D341Med (cell line): ENCODE data around the gene KSR1.
A peak's percentile ranks its signal among the peaks of the same experiment; 100 is the strongest.
"Not testable (repeated sequence)": the region's sequence is repeated elsewhere in the genome, so short reads cannot be mapped to it uniquely, and the experiment has no call there.

ENCODE experiments used
- DNase-seq: peaks from one replicate; pipeline ENCODE4 v3.0.0; 2012; ENCODE audit warnings: low spot score

The KSR1 gene

DNA sequence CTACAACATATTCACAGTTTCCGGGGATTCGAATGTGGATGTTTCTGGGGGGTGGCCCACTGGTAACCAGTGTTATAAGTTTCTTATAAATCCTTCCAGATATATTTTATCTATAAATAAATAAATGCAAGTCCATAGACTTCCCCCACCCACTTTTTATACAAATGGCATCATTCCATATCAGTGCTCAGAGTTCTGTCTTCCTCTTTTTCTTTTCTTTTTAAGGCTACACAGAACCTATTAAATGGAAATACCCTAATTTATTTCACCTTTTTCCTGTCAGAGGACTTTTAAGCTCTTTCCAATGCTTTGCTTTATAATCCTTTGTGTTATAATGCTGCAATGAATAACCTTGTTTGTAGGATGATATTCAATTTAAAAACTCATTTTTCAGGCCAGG lies 178.5 kb downstream of the KSR1 start:
- DNase-seq: no peak

DNA sequence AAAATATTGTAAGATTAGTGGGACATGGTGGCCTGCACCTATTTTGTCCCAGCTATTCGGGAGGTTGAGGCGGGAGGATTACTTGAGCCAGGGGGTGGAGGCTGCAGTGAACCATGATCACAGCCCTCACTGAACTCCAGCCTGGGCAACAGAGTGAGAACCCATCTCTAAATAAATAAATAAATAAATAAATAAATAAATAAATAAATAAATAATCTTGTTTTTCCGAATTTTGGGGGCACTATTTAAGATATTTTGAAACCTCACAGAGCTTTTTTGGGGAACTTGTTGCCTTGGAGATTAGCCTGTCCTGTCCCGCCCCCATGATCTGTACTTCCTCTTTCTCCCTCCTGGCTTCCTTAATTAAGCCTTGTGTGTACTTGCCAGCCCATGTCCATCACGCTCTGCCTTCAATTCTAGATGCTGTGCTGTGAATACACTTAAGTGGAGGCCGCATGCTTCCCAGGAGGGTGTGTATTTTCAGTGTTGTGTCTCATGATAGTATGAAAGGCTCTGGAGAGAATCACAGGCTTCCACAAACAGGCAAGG lies 179.1 kb downstream of the KSR1 start:
- DNase-seq: no peak

DNA sequence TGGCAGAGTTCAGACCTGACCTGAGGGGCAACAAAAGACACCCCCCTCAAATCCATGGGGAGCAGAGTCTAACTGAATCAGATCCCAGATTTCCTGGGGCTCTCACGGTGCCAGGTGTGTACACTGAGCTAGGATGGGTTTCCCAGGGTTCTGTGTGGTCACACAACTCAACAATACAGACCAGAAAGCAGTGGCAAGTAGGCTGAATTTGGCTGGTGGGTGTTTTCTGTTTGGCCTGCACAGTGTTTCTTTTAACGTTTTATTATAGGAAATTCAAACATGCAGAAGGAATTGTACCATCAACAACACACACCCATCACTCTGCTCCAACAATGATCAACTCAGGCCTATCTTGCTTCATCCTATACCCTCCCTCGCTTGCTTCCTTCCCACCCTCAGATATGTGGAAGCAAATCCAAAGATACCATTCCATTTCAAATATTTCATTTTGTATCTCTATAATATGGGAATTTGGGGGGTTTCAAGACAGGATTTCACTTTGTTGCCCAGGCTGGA lies 179.8 kb downstream of the KSR1 start:
- DNase-seq: not testable (repeated sequence)

DNA sequence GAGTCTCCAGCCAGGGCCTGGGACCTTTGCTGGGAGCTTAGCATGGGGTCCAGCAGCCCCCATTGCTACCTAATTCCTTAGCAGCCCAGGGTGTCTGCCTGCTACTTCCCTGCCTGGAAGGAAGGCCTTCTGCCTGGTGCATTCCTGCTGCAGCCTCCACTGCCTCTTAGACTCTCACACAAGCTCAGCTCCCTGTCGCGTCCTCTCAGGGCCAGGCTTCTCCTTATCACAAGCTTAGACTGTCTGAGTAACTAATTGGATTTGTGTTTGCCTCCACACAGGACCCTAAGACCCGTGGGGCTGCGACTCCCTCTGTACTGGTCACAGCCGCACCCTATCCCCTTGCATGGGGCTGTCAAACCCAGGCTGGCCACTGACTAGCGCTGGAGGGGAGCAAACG lies 181.6 kb downstream of the KSR1 start:
- DNase-seq: not testable (repeated sequence)

DNA sequence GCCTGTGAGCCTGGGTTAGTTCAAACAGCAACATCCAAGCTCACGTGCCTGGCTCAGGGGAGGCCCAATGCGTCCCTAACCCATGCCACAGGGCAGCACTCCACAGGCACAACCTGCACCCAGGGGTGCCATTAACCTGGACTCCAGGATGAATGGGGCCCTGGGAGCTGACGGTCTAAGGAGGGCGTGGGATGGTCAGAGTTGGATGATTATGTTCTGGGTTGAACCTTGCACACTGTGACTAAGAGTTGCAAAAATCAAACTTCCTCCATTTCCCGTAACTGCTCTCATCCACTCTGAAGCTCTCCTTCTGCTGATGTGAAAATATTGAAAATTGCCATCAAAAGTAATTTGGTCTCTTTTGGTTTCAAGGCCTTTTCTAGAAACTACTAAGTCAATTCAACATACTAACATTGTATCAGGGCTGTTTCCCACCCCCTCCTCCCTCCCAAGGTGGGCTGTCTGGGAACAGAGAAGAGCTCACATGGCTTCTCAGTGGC lies 182.2 kb downstream of the KSR1 start:
- DNase-seq: not testable (repeated sequence)

DNA sequence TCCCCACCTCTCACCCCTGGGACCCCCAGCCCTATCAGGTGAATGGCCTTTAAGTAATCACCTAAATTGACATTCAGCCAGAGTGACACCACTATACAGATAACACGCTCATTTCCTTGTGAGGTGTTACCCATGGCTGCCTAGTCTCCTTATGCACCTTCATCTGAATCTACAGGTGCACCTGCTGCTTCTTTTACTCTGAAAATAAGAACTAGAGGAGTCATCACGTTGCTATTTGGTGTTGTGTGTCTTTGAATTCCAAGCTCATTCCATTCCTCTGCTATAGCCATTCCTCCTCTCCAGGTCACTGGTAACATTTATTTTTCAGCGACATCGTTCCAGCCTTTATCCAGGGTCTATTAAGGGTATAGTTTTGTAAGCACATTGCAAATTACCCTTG lies 184.5 kb downstream of the KSR1 start:
- no peak for DNase-seq

DNA sequence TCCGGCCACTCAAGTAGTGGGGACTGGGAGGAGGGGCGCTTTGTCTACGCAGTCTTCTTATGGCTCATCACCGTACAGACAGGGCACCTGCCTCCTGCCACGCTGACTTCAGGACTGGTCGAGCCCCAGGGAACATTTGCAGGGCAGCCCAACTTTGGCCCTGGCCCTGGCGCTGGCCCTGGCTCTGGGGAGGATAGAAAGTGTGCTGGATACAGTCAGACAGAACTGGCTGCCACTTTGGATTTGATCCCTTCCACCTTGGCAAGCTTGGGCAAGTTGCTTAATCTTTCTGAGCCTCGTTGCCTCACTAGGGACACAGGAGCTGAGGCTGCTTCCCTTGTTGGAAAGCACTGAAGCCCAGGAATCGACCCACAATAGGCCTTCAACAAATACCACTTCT lies 188.3 kb downstream of the KSR1 start:
- DNase-seq: no peak

DNA sequence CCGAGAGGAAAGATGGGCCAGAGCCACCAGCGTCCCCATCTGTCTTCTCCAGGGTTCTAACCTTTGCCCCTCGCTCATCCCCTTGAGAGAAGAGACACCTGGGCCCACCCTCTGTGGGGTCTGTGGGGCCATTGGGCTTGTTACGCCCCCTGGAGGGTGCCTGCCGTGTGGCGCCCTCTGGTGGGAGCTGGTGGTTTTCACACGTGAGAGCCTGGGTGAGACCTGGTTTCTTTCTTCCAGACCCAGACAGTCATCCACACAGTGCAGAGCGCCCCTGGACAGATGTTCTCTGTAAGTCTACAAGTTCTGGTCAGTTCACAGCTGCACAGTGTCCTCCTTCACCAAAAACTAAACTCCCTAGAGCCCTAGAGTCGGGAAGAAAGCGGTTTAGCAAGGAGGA lies 189.4 kb downstream of the KSR1 start:
- DNase-seq: not testable (repeated sequence)

DNA sequence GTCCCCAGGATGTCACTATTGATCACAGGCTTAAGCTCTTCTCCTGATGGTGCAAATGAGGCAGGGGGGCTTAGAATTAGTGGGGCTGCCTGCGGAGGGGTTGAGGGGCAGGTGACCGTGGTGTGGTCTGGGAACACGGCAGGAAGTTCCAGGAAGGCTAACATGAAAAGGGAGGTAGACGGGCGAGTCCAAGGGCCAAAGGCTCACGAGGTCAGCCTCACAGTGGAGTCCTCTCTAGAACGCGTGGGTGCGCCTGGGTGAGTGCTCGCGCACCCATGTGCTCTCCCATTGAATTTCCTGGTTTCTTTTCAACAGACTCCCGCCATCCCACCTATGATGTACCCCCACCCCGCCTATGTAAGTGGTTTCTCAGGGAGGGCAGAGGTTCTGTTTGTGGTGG lies 190.0 kb downstream of the KSR1 start:
- DNase-seq: no peak

DNA sequence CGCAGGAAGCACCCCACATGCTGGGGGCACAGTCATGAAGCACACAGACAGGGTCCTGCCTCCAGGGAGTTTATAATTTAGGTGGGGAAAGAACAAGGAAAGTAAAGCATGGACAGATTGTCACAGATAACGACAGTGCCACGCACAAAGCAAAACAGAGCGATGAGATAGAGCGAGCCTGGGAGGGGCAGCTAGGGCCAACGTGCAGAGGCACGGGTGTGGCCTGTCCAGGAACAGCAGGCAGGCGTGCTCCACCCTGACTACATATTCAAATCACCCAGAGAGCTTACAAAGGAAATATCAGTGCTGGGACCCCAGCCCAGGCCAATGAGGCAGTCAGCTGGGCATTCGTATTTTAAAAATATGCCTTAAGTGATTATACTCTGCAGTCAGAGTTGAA lies 191.5 kb downstream of the KSR1 start:
- DNase-seq: no peak

DNA sequence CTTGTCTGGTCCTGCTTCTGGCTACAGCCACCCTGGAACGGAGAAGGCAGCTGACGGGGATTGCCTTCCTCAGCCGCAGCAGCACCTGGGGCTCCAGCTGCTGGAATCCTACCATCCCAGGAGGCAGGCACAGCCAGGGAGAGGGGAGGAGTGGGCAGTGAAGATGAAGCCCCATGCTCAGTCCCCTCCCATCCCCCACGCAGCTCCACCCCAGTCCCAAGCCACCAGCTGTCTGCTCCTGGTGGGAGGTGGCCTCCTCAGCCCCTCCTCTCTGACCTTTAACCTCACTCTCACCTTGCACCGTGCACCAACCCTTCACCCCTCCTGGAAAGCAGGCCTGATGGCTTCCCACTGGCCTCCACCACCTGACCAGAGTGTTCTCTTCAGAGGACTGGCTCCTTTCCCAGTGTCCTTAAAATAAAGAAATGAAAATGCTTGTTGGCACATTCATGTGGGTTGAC lies 192.9 kb downstream of the KSR1 start:
- not testable (repeated sequence) for DNase-seq

DNA sequence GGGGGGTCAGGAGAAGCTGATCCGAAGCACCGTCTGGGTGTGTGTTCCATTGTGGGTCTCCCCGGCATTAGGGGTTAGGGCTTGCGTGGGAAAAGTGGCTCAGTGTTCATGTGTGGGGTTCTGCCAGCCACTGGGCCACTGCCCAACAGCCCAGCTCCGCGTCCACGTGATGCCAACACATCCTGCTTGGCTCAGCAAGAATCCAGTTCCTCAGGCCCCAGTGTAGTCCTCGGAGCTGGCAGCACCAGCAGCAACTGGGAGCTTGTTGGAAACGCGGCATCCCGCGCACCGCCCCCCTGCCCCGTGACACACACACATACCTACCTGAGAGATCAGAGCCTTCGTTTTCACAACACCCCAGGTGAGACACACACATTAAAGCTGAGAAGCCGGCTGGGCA lies 193.7 kb downstream of the KSR1 start:
- DNase-seq: no peak

DNA sequence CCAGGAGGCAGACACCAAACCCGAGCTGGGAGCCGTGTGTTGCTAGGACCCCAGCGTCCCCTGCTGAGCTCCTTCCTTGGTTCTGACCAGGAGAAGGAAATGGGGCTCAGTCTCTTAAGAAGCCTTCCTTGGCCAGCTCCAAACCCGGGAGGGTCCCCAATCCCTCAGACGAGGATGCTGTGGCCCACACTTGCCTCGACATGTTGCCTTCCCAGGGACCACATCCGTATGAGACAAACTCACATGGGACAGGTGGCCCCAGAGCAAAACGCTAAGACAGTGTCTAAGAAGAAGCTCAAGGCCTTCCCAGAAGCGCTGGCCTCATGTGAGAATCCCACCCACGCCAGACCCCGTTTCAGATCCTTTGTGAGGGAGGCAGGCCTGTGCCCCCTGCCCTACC lies 194.6 kb downstream of the KSR1 start:
- no peak for DNase-seq

DNA sequence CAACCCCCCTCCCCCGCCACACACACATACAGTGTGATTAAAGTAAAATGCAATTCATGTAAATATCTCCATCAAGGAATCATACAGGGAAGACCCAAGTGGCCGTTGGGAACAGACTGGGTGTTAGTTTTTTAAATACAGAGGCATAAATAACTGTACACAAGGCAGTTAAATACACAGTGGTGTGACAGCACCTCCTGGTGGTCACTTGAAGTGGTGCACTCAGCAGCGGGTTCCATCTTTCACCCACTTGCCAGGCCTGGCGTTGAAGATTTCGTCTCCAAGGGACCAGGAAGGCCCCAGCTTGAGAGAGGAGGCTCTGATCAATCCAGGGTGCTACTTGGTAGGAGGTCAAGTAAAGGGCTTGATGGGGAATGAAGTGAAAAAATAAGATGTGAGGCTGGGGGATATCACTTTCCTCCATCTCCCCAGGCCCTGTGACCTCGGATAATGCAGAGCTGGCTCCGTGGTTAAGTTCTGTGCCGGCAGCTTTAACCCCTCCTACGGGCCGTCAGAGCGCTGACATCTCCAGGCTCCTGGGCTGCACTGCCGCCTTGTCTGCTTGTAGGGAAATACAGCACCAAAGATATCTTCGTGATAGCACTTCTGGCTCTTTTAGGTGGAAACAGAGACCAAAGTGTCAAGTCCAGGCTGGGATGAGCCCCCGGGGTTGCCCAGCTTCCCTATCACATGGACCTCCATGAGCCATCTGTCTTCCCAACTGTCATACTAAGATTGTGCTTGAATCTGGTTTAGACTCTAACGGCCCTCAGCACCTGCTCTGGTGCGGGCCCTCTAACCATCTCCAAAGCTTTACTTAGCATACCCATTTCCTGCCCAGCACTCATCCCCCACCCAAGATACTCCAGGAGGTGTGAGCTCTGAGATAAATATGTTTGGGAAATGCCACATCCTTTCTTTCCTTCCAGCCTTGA lies 195.4 kb downstream of the KSR1 start:
- peak; percentile 63 for DNase-seq

DNA sequence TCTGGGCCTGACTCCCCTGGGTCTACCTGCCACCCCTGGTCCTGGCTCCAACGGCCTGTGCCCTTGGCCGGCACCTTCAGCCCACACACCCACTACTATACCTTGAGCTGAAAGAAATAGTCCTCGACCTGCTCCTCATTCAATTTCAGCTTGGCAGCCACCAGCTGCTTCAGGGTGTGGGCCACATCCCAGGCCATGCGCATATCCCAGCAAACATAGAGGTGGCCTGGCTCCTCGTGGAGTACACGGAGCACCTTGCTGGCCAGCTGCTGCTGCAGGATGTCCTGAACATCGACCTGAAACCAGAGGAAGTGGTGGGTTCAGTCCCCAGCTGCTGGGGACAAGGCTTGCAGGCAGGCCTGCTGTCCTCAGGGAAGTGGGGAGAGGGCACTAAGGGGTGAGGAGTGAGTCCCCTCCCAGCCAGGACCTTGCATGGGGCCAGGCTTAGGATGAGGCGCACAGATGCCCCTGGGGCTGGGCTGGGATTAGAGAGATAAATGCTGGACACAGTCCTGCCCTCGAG lies 197.3 kb downstream of the KSR1 start:
- DNase-seq: not testable (repeated sequence)

DNA sequence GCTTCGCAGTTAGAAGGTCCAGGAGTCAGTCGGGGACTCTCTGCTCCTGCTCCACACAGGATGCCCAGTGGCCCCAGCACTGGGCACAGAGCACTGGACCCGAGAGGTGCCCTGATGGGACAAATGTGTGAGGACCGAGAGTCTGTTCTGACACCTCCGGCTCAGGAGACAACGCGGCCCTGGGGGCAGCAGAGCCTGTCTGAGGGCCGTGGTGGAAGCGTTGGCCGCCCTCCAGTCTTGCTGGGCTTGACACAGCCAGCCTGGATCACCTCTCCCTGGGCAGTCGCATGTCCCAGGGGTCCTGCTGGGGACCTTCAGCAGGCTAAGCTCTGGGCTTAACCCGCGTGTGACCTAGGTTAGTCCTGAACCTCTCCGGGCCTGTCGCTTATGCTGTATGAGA lies 197.9 kb downstream of the KSR1 start:
- no peak for DNase-seq

DNA sequence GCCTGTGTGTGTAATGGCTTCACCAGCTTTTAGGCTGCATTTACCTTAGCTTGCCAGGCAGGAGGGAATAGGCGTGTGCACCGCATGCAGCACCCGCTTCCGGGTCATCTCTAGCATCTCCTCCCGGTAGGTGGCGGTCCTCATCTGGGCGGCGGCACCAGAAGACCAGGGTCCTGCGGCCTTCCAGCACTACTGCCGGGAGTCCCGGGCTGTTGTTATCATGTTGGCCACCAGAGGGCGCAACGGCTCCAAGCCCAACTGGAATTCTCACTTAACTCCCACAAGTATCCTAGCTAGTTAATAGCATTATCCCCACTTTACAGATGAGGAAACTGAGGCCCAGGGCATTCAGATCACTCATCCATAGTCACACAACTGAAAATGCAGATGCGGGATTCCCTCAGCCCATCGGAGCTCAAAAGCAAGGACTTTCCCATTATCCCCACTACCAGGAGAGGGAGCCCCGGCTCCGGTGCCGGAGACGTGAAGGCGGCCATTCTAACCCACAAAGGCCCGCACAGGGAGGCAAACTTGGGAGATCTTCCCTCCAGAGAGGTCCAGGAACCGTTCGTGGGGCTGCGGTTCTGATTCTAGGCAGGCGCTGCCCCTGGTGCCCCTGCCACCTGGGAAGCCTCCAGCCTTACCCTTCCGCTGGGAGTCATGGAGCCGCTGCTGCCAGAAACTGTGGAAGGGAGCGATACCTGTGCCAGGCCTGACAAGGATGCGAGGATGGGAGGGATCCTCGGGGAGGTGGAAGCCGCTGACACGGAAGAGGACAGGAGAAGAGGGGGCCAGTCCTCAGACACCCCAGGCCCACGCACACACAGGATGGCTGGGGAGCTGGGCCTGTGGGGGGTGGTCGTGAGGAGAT lies 198.6 kb downstream of the KSR1 start:
- peak; percentile 96 for DNase-seq

DNA sequence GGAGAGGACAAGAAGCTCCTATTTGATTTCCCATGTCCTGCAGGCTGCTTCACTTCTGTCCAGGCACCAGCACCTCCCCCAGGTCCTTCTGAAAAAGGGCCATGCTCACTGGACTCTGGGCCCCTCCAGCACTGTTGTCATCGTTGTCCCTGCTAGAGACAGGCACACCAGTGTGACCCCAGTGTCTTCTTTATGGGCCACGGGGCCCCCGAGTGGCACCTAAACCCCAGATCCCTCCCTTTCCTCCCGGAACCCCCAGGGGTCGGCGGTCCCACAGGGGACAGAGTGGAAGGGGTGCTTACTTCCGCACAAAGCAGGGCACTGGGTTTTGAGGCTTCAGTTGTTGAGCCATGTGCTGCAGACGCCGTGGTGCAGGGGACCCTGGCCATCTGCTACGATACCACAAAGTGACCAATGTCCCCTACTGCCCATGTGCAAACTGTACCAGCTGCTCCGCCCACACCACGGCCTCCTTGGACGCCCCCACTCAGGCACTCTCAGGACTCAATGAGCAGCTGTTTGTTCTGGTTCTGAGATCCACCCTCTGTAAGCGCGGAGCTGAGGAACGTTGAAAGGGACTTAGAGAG lies 199.4 kb downstream of the KSR1 start:
- DNase-seq: not testable (repeated sequence)

DNA sequence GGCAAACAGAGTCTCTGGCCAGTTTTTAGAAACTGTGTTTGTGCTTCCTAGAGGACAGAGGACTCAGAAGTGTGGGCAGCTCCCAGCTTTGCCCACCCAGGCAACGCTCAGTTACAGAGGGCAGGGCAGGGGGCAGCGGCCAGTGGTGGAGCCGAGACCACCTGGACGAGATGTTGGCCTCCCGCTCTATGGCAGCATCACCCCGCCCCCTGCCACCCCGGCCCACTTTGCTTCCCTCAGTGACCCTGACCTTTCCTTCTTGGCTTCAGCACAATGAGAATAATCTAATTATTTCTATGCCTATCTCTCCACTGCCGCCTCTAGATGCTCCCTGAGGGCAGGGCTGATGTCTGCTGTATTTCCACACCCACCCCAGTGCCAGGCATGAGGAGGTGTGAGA lies 200.4 kb downstream of the KSR1 start:
- not testable (repeated sequence) for DNase-seq

DNA sequence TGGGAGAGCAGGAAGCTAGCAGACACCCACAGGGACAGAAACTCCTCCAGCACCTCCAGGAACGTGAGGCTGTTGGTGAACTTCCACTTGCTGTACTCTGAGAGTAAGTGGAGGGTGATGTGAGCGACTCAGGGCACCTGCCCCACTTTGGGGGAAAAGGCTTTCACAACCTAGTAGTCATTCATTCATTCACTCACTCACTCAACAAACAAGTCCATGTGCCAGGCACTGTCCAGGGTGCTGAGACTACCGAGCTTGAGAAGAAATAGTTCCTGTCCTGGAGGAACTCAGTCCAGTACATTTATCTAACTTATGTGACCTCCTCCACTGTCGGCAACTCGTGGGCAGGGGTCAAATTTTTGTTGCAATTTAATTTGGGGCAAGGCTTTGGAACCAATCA lies 201.4 kb downstream of the KSR1 start:
- no peak for DNase-seq

DNA sequence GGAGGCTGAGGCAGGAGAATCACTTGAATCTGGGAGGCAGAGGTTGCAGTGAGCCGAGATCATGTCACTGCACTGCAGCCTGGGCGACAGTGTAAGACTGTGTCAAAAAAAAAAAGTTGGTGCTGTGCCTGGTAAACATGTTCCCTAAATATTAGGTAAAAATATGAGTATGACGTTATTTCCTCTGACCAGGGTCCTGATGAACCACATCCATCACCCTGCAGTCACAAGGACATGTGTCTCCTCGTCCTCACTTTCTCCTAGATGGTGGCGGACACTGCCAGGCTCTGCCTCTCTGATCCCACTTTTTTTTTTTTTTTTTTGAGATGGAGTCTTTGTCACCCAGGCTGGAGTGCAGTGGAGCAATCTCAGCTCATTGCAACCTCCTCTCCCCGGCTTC lies 203.4 kb downstream of the KSR1 start:
- no peak for DNase-seq

DNA sequence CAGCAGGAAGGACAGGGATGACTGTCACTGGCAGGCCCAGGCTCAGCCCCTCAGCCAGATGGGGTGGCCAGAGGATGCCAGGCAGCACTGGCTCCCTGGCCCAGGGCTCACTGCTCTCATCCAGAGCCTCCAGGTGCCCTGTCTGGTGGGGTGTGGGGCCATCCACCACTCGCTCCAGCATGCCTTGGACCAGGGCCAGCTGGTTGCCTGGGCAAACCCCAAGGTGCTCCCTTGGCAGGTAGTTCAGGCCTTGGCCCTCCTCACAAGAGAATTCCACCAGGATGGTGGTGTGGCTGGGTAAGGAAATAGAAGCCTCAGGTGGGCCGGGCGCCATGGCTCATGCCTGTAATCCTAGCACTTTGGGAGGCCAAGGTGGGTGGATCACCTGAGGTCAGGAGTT lies 204.2 kb downstream of the KSR1 start:
- DNase-seq: no peak
